HEK293T (cell line): Measurements from ENCODE around the gene GATAD1.

Experiments used
- FOXK2 ChIP-seq: fragments of 450-650 bp; IDR thresholded peaks from 2 replicates; pipeline ENCODE4 v1.6.1; 2016; ENCODE audit warnings: mild to moderate bottlenecking
- SP1 ChIP-seq: fragments of 450-650 bp; IDR thresholded peaks from 2 replicates; pipeline ENCODE4 v1.6.1; 2017

DNA sequence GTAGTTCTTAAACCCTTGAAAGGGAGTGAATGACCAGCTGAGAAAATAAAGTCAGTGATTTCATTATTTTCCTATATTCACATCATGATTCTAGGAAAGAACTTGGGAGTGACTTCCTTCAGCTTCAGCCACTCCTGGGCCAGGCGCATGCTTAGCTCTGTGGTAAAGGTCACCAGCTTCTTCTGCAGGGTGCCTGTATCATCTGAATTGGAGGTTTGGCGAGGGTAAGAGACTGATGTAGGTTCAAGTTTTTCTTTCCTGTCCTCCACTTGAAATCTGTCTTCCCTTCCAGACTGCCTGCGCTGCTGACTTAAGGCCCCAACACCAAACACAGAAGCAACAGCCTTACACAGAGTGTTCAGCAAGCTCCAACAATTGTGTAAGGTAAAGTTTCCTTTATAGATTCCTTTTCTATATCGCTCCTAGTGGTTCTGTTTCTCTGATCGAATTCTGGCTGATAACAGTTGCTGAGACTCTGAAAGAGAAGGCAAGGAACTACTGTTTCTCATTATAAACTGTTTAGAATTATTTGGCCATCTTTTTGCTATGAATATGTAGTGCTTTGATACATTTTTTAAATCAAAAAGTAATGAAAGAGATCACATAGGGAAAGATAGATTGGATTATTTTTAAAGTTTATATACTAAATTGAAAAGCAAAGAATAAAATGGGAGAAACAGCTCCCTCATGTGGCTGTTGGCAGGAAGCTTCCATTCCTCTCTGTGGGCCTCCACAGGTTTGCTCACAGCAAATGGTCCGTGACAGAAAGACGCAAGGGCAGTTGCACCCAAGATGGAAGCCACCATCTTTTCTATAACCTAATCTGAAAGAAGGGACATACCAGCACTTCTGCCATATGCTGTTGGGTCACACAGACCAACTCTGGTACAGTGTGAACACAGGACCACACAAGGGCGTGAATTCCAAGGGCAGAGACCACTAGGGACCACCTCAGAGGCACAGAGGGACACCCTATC lies 14.0 kb downstream of the GATAD1 start:
- TF ChIP-seq SP1: no peak
- TF ChIP-seq FOXK2: no peak
